ENCODE measurements around the gene ABCG1.

Gene ABCG1

GRCh38 chr21:42313501-42313969 lies 94.6 kb downstream of the ABCG1 start:
- DNase-seq (ENCODE audit: low spot score) = no peak
- POLR2A ChIA-PET (ENCODE audit: low non-redundant PET) = no interaction called here
- TF ChIP-seq CTCF (conservative IDR thresholded peaks at IDR 0.05; ENCODE audit: low read depth) = no peak
- CTCF ChIA-PET = no interaction called here
- no peak overlapping the region for H3K27ac ChIP-seq

- ChIA-PET POLR2A (ENCODE audit: low non-redundant PET) (no interaction called here), CTCF (interaction anchor here (0.6 kb wide), 2 partner anchors 303 to 820 kb away, joined by 3 read pairs; no protein-coding TSS in a partner anchor)
- TF ChIP-seq CTCF (conservative IDR thresholded peaks at IDR 0.05; ENCODE audit: low read depth) = no peak
- DNase-seq (ENCODE audit: low spot score) = no peak
- peak overlapping the region; percentile 34 for H3K27ac ChIP-seq
Observed at GRCh38 chr21:42314616-42315295, 95.8 kb downstream of the ABCG1 start.

- ChIA-PET CTCF (interaction anchor here (0.6 kb wide), 1 partner anchor 821 kb away, joined by 3 read pairs; no protein-coding TSS in a partner anchor), POLR2A (ENCODE audit: low non-redundant PET) (no interaction called here)
- no peak for DNase-seq (ENCODE audit: low spot score)
- TF ChIP-seq CTCF (conservative IDR thresholded peaks at IDR 0.05; ENCODE audit: low read depth) = no peak
- peak within 1 kb of the TSS; percentile 34 for H3K27ac ChIP-seq
Observed at GRCh38 chr21:42315296-42315891, 96.5 kb downstream of the ABCG1 start, which contains the start of gene TFF3. TFF3 (minus strand) TSS chr21:42315409; CDS start chr21:42315374, 35 bp downstream.

- H3K27ac ChIP-seq = no peak overlapping the region
- ChIA-PET CTCF (no interaction called here), POLR2A (ENCODE audit: low non-redundant PET) (no interaction called here)
- TF ChIP-seq CTCF (conservative IDR thresholded peaks at IDR 0.05; ENCODE audit: low read depth) = no peak
- no peak for DNase-seq (ENCODE audit: low spot score)
Observed at GRCh38 chr21:42316891-42317290, 98.0 kb downstream of the ABCG1 start.

GRCh38 chr21:42317341-42317741 lies 98.4 kb downstream of the ABCG1 start:
- ChIA-PET CTCF (interaction anchor here (1.0 kb wide), 1 partner anchor 172 kb away, joined by 3 read pairs; no protein-coding TSS in a partner anchor), POLR2A (ENCODE audit: low non-redundant PET) (no interaction called here)
- no peak for DNase-seq (ENCODE audit: low spot score)
- TF ChIP-seq CTCF (conservative IDR thresholded peaks at IDR 0.05; ENCODE audit: low read depth) = no peak
- H3K27ac ChIP-seq = no peak overlapping the region

GRCh38 chr21:42317826-42318746 lies 99.1 kb downstream of the ABCG1 start:
- DNase-seq (ENCODE audit: low spot score) = no peak
- H3K27ac ChIP-seq = no peak overlapping the region
- ChIA-PET CTCF (interaction anchor here (1.0 kb wide), 1 partner anchor 173 kb away, joined by 3 read pairs; no protein-coding TSS in a partner anchor), POLR2A (ENCODE audit: low non-redundant PET) (no interaction called here)
- TF ChIP-seq CTCF (conservative IDR thresholded peaks at IDR 0.05; ENCODE audit: low read depth) = no peak

Data from RWPE1 (cell line).